Testis (tissue), 2 donors: ENCODE data around the gene BAIAP2L1.

Experiments used
- CTCF ChIP-seq, 3 experiments: fragments of 450-650 bp in 2 of 3; fragments of 200-600 bp in 1 of 3; sonication (generic) in 1 of 3; IDR thresholded peaks; one replicate each; pipeline ENCODE4 v1.5.1; 2016 to 2019; ENCODE audit warnings: antibody characterized with exemption in 3 of 3, mild to moderate bottlenecking in 2 of 3, moderate library complexity in 1 of 3
- POLR2A ChIP-seq: fragments of 450-650 bp; IDR thresholded peaks from one replicate; pipeline ENCODE4 v1.6.1; 2017; ENCODE audit warnings: antibody characterized with exemption, mild to moderate bottlenecking, moderate library complexity

- no peak for TF ChIP-seq CTCF (IDR thresholded peaks at IDR 0.05)
- no peak for TF ChIP-seq POLR2A
These were observed 48.3 kb downstream of the BAIAP2L1 start for GRCh38 chr7:98352621-98353020.
